ENCODE measurements around the gene ARHGAP10.

Gene ARHGAP10

DNA sequence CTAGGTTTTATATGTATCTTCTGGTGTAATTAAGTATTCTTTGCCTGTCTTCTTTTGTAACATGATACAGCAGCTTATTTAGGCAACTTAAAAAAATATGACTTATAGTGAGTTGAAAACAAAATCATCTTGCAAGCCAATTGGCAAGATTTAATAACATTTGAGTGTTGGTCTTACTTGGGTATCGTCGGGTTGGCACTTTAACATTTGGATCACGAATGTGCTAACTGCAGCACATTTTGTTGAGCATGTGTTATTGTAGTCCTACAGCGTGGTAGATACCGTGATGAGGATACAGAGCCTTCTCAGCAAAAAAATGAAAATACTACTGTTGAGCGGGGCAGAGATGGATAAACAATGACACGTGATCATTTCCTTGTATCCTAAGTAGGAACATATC lies 295.3 kb downstream of the ARHGAP10 start:
- Histone ChIP-seq H3K9me2 (replicated peaks; ENCODE audit: control insufficient read depth, low read length) (no peaks in the 10 kb centered on the region), H3K79me2 (ENCODE audit: control insufficient read depth, low read length) (no peaks in the 10 kb centered on the region), H3K9me3 (ENCODE audit: control insufficient read depth, insufficient read depth, low read length) (no peaks in the 10 kb centered on the region)

DNA sequence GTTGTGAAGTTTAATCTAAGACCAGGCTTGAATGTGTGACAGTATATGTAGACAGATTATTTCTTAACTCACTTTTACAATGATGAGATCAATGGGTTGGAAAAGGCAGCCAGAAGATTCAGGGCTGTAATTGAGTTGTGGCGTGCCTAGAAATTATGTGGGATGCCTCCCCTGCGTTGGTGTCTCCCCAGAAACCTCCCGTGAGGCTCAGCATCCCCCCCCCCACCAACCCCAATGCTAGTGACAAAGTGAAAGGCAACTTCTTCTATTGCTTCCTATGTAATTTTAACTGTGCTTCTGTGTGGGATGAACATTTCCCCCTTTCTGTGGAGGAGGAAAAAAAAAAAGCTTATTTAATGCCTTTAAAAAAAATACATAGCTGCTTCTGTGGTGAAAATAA lies 297.9 kb downstream of the ARHGAP10 start:
- Histone ChIP-seq H3K4me2 (ENCODE audit: low read length) (no peak overlapping the region), H3K4me3 (ENCODE audit: low read length) (no peak overlapping the region), H3K9me2 (replicated peaks; ENCODE audit: control insufficient read depth, low read length) (no peaks in the 10 kb centered on the region)

More for the DNA sequence above, 295.3 kb downstream of the ARHGAP10 start:
- Histone ChIP-seq H3K4me3 (ENCODE audit: low read length) (no peak overlapping the region), H3K4me2 (ENCODE audit: low read length) (no peak overlapping the region), H3K27ac (ENCODE audit: low read depth, low read length) (no peak overlapping the region), H3K36me3 (ENCODE audit: control insufficient read depth, low read length) (no peaks in the 10 kb centered on the region), H3K4me1 (ENCODE audit: control insufficient read depth, low read length) (no peaks in the 10 kb centered on the region), H3F3A (ENCODE audit: control insufficient read depth, insufficient read depth) (no peaks in the 10 kb centered on the region), H4K20me1 (ENCODE audit: control insufficient read depth, insufficient read depth, low read depth, low read length) (no peaks in the 10 kb centered on the region), H3K27me3 (ENCODE audit: control insufficient read depth, low read length) (no peaks in the 10 kb centered on the region)
- TF ChIP-seq EZH2phosphoT487 (IDR thresholded peaks at IDR 0.05; ENCODE audit: borderline replicate concordance, low read length), result no peak
- TF ChIP-seq, protein P1, sequence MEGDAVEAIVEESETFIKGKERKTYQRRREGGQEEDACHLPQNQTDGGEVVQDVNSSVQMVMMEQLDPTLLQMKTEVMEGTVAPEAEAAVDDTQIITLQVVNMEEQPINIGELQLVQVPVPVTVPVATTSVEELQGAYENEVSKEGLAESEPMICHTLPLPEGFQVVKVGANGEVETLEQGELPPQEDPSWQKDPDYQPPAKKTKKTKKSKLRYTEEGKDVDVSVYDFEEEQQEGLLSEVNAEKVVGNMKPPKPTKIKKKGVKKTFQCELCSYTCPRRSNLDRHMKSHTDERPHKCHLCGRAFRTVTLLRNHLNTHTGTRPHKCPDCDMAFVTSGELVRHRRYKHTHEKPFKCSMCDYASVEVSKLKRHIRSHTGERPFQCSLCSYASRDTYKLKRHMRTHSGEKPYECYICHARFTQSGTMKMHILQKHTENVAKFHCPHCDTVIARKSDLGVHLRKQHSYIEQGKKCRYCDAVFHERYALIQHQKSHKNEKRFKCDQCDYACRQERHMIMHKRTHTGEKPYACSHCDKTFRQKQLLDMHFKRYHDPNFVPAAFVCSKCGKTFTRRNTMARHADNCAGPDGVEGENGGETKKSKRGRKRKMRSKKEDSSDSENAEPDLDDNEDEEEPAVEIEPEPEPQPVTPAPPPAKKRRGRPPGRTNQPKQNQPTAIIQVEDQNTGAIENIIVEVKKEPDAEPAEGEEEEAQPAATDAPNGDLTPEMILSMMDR (IDR thresholded peaks at IDR 0.05; ENCODE audit: low read depth, low read length, poor library complexity, severe bottlenecking), result no peak

DNA sequence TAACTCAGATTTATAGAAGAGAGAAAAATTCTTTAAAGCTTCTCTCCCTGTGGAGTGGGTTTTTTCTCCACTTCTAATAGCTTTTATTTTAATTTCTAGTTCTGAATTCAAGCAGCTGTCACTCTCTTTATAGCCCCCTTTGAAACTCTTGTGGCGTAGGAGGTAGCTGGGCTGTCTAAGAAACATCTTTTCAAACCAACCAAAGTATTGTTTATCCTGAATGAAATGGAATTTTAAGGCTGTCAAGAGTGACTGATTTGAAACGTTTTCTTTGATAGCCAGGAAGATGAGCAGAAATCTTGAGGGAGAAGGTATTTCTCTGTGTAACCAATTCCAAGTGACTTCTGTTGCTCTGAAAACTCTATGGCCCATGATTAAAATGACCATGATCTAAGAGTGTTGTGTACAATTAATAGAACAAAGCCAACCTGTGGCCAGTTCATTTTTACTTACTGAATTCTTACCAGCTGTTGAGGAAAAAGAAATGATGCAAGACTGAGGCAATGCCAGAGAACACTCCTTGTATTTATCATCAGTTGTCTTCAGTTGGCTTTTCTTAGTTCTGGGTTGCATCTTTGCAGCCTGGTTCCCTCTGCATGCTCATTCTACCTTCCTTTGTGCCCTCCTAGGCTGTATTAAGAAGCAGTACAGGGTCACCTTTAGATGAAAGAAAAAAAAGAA lies 298.4 kb downstream of the ARHGAP10 start:
- no peaks in the 10 kb centered on the region for H3K9me2 ChIP-seq (replicated peaks; ENCODE audit: control insufficient read depth, low read length)
- no peaks in the 10 kb centered on the region for H3K4me1 ChIP-seq (ENCODE audit: control insufficient read depth, low read length)
- H3K79me2 ChIP-seq (ENCODE audit: control insufficient read depth, low read length), result no peaks in the 10 kb centered on the region
- H3K4me2 ChIP-seq (ENCODE audit: low read length), result no peak overlapping the region
- no peaks in the 10 kb centered on the region for H3K9me3 ChIP-seq (ENCODE audit: control insufficient read depth, insufficient read depth, low read length)
- no peaks in the 10 kb centered on the region for H3K27me3 ChIP-seq (ENCODE audit: control insufficient read depth, low read length)
- H3K27ac ChIP-seq (ENCODE audit: low read depth, low read length), result no peak overlapping the region
- H4K20me1 ChIP-seq (ENCODE audit: control insufficient read depth, insufficient read depth, low read depth, low read length), result no peaks in the 10 kb centered on the region
- H3K4me3 ChIP-seq (ENCODE audit: low read length), result no peak overlapping the region
- no peaks in the 10 kb centered on the region for H3K36me3 ChIP-seq (ENCODE audit: control insufficient read depth, low read length)
- no peaks in the 10 kb centered on the region for H3F3A ChIP-seq (ENCODE audit: control insufficient read depth, insufficient read depth)
- TF ChIP-seq, protein P1 (IDR thresholded peaks at IDR 0.05; ENCODE audit: low read depth, low read length, poor library complexity, severe bottlenecking), result no peak
- TF ChIP-seq EZH2phosphoT487 (IDR thresholded peaks at IDR 0.05; ENCODE audit: borderline replicate concordance, low read length), result no peak

More for the DNA sequence above, 297.9 kb downstream of the ARHGAP10 start:
- H3K79me2 ChIP-seq (ENCODE audit: control insufficient read depth, low read length), result no peaks in the 10 kb centered on the region
- no peaks in the 10 kb centered on the region for H3K4me1 ChIP-seq (ENCODE audit: control insufficient read depth, low read length)
- H3F3A ChIP-seq (ENCODE audit: control insufficient read depth, insufficient read depth), result no peaks in the 10 kb centered on the region
- H4K20me1 ChIP-seq (ENCODE audit: control insufficient read depth, insufficient read depth, low read depth, low read length), result no peaks in the 10 kb centered on the region
- no peaks in the 10 kb centered on the region for H3K9me3 ChIP-seq (ENCODE audit: control insufficient read depth, insufficient read depth, low read length)
- TF ChIP-seq EZH2phosphoT487 (IDR thresholded peaks at IDR 0.05; ENCODE audit: borderline replicate concordance, low read length), result no peak
- TF ChIP-seq, protein P1 (IDR thresholded peaks at IDR 0.05; ENCODE audit: low read depth, low read length, poor library complexity, severe bottlenecking), result no peak
- H3K27ac ChIP-seq (ENCODE audit: low read depth, low read length), result no peak overlapping the region
- H3K36me3 ChIP-seq (ENCODE audit: control insufficient read depth, low read length), result no peaks in the 10 kb centered on the region
- H3K27me3 ChIP-seq (ENCODE audit: control insufficient read depth, low read length), result no peaks in the 10 kb centered on the region
